K562 (cell line): ENCODE results near the gene SLC4A2. TPM values are rescaled to one million over a fixed set of nuclear protein-coding genes. Genes with fewer than 3 reads are reported as not detected.

ENCODE experiments used
- ATAC-seq: fragments of 200-7000 bp; cut with Tn5 transposase; 3 replicates; pipeline ENCODE4 v1.9.1; 2020; ENCODE audit warnings: moderate library complexity
- BruUV-seq: library from RNA; stranded (reverse); fragments of 400-500 nt; replicated peaks from 2 replicates; lab custom pipeline; 2021; lab: Mats Ljungman, UMichigan
- CTCF ChIA-PET: fragments of 300-600 bp; formaldehyde crosslinking; extraction: SDS; loops from one replicate; lab custom pipeline; 2021; ENCODE audit warnings: low intra/inter-chr PET ratio; lab: Yijun Ruan, JAX
- POLR2A ChIA-PET: fragments of 300-600, 350-650 bp; sonication (Branson Sonifier 250); formaldehyde crosslinking; extraction: SDS; loops from one replicate; lab custom pipeline; 2021; ENCODE audit warnings: antibody characterized with exemption, inconsistent platforms; lab: Yijun Ruan, JAX
- DNase-seq, 4 experiments: peaks; one replicate each; pipeline versions ENCODE4 v3.0.0 to v3.0.0-alpha.2; 2011 to 2018; ENCODE audit warnings: low spot score in 3 of 4, mixed read lengths in 3 of 4; ENCODE audit errors: extremely low read depth in 1 of 4
- FAIRE-seq: peaks from 2 replicates; lab custom pipeline; 2011; peaks lifted over from hg19 to GRCh38; lab: Jason Lieb, UNC
- H2AFZ ChIP-seq: 2 replicates; pipeline ENCODE4 v1.6.0; 2011; ENCODE audit warnings: low read depth, low read length, control low read depth, inconsistent platforms
- H3K27ac ChIP-seq: fragments of 200-600 bp; 3 replicates; pipeline ENCODE4 v1.8.0; 2011; ENCODE audit warnings: low read depth, mild to moderate bottlenecking, control low read depth, inconsistent platforms, low read length, moderate library complexity, mixed read lengths; ENCODE audit errors: extremely low read depth
- H3K27me3 ChIP-seq, 2 experiments: fragments of 300-600 bp in 1 of 2; 2 replicates in 1 of 2; 3 replicates in 1 of 2; pipeline versions ENCODE4 v1.6.0 to v1.8.0; 2011; ENCODE audit warnings: inconsistent platforms in 2 of 2, low read length in 2 of 2, mild to moderate bottlenecking in 1 of 2, mixed read lengths in 1 of 2, moderate library complexity in 1 of 2; ENCODE audit not compliant: control insufficient read depth in 2 of 2, insufficient read depth in 2 of 2
- H3K36me3 ChIP-seq: fragments of 300-600 bp; 3 replicates; pipeline ENCODE4 v1.8.0; 2011; ENCODE audit warnings: mild to moderate bottlenecking, low read length, inconsistent platforms; ENCODE audit not compliant: control insufficient read depth, insufficient read depth
- H3K4me1 ChIP-seq, 2 experiments: fragments of 200-600 bp in 1 of 2; replicated peaks in 1 of 2; 2 replicates in 1 of 2; 3 replicates in 1 of 2; pipeline versions ENCODE4 v1.5.1 to v1.8.0; 2011; ENCODE audit warnings: inconsistent platforms in 2 of 2, low read length in 2 of 2, mild to moderate bottlenecking in 1 of 2, mixed read lengths in 1 of 2, moderate library complexity in 1 of 2; ENCODE audit not compliant: control insufficient read depth in 2 of 2, insufficient read depth in 2 of 2
- H3K4me2 ChIP-seq: 2 replicates; pipeline ENCODE4 v1.6.1; 2011; ENCODE audit warnings: low read length, control low read depth, inconsistent platforms, mixed read lengths; ENCODE audit not compliant: insufficient read depth
- H3K4me3 ChIP-seq: fragments of 200-600 bp; sonication (generic), shearing (Covaris generic); 2 replicates; pipeline ENCODE4 v1.5.1; 2016; ENCODE audit warnings: control low read depth, inconsistent platforms
- H3K79me2 ChIP-seq: fragments of 200-600 bp; 3 replicates; pipeline ENCODE4 v1.8.0; 2011; ENCODE audit warnings: low read length, inconsistent platforms; ENCODE audit not compliant: control insufficient read depth, insufficient read depth
- H3K9ac ChIP-seq, 2 experiments: 2 replicates each; pipeline versions ENCODE4 v1.6.0 to v1.6.1; 2011; ENCODE audit warnings: low read depth in 2 of 2, low read length in 2 of 2, control low read depth in 1 of 2, inconsistent platforms in 1 of 2, mild to moderate bottlenecking in 1 of 2, mixed read lengths in 1 of 2; ENCODE audit not compliant: insufficient read depth in 1 of 2
- H3K9me1 ChIP-seq: one replicate; pipeline ENCODE4 v1.6.0; 2011; ENCODE audit warnings: inconsistent platforms, mild to moderate bottlenecking, low read length, moderate library complexity; ENCODE audit not compliant: control insufficient read depth, insufficient read depth
- H3K9me3 ChIP-seq: replicated peaks from 2 replicates; pipeline ENCODE4 v1.5.1; 2011; ENCODE audit warnings: low read depth, low read length, inconsistent platforms; ENCODE audit not compliant: control insufficient read depth, insufficient read depth
- H4K20me1 ChIP-seq: replicated peaks from 2 replicates; pipeline ENCODE4 v1.6.1; 2011; ENCODE audit warnings: low read length, inconsistent platforms, mixed read lengths; ENCODE audit not compliant: control insufficient read depth, insufficient read depth
- CBFA2T3 ChIP-seq: fragments of 450-650 bp; IDR thresholded peaks from 2 replicates; pipeline ENCODE4 v1.6.1; 2017
- DPF2 ChIP-seq: fragments of 450-650 bp; IDR thresholded peaks from 2 replicates; pipeline ENCODE4 v1.6.1; 2016
- FIP1L1 ChIP-seq: fragments of 200-400 bp; formaldehyde crosslinking; IDR thresholded peaks from 2 replicates; pipeline ENCODE4 v1.6.1; 2018; ENCODE audit warnings: mild to moderate bottlenecking, low read depth, low read length; ENCODE audit not compliant: poor library complexity, severe bottlenecking
- FOXP1 ChIP-seq: sonication (generic); formaldehyde crosslinking; IDR thresholded peaks from 2 replicates; pipeline ENCODE4 v1.8.0; 2022; ENCODE audit warnings: mild to moderate bottlenecking, missing genetic modification reagents
- NFIC ChIP-seq: fragments of 450-650 bp; IDR thresholded peaks from 2 replicates; pipeline ENCODE4 v1.6.1; 2017; ENCODE audit warnings: mild to moderate bottlenecking, inconsistent platforms
- PYGO2 ChIP-seq: fragments of 450-650 bp; IDR thresholded peaks from 2 replicates; pipeline ENCODE4 v1.6.1; 2016; ENCODE audit warnings: mild to moderate bottlenecking, missing genetic modification characterization, moderate library complexity, missing compliant biosample characterization
- WGBS: fragments of 100-300 bp; shearing (Covaris generic); methylation state at CpG from one replicate; pipeline ENCODE4 v1.1.6; 2016; ENCODE audit warnings: low coverage, mixed read lengths; ENCODE audit not compliant: insufficient coverage; ENCODE audit errors: missing lambda C conversion rate; 5-methylcytosine and 5-hydroxymethylcytosine counted together
- in situ Hi-C: fragments of 300-500 bp; cut with MboI; formaldehyde crosslinking; loops from 4 replicates; pipeline ENCODE4 v1.15.0; 2018; ENCODE audit warnings: inconsistent platforms, mixed read lengths
- intact Hi-C: fragments of 100-400 bp; cut with micrococcal nuclease; formaldehyde crosslinking; loops from 2 replicates; pipeline ENCODE4 v1.14.2; 2022
- polyA plus RNA-seq, 8 experiments: library from polyadenylated mRNA; depleted of rRNA in 4 of 8; stranded (reverse) in 5 of 8; unstranded in 3 of 8; fragments of >200 nt; fragmentation: Nextera tagmentation in 2 of 8; fragmentation: Illumina TruSeq in 1 of 8; extraction: Ambion mirVana in 2 of 8; extraction: Trizol in 1 of 8; gene quantifications; 2 replicates each; pipeline versions ENCODE4 v1.2.1 to v1.2.3, GENCODE V29; 2011 to 2014; ENCODE audit warnings: inconsistent platforms in 1 of 8, missing spikeins in 1 of 8
- total RNA-seq, 7 experiments: library from RNA; depleted of rRNA in 6 of 7; stranded (reverse); fragments of >200 nt in 6 of 7; fragmentation: Illumina TruSeq in 2 of 7; extraction: Trizol in 2 of 7; gene quantifications; 2 replicates each; pipeline versions ENCODE4 v1.2.1 to v1.2.3, GENCODE V29; 2011 to 2021; ENCODE audit warnings: low replicate concordance in 1 of 7
- TF ChIP-seq, protein P1 (sequence below): sonication (generic); formaldehyde crosslinking; IDR thresholded peaks from 2 replicates; pipeline ENCODE4 v1.8.0; 2022; ENCODE audit warnings: mild to moderate bottlenecking, missing genetic modification reagents
- TF ChIP-seq, protein P2 (sequence below): sonication (generic); formaldehyde crosslinking; IDR thresholded peaks from 2 replicates; pipeline ENCODE4 v1.8.1; 2023; ENCODE audit warnings: mild to moderate bottlenecking, missing genetic modification reagents

SLC4A2 gene
- total and polyA plus RNA-seq, 9 of the 15 experiments (the other 6 are each of a cell fraction or from before 2014, with no cell fraction given): 11.4 to 375 (median 130) TPM

DNA sequence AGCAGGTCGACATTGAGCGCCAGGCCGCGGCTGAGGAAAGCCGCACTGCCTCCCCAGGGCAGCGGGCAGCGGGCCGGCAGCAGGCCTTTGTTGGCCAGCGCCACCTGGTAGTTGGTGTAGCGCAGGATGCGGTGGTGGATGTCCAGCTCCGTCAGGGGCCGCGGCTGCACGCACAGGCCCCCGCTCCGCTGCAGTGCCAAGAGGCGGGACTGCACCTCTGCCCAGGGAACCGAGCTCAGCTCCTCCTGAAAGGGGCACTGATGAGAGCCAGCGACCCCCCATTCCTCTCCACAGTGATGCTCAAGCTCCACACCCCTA lies 40.3 kb upstream of the SLC4A2 start:
- WGBS: 96% methylated on average over 19 of the region's 20 CpGs
- BruUV-seq: no TSS peak
- H3K9me1 ChIP-seq: no peaks in the 10 kb centered on the region
- ChIA-PET POLR2A (interaction anchor here (0.5 to 14.3 kb wide), 7 partner anchors 10 to 89 kb away, joined by 3 to 146 read pairs (median 4); partner anchors contain the start of genes ABCB8 and FASTK), CTCF (interaction anchor here (1.6 kb wide), 1 partner anchor 11 kb away, joined by 5 read pairs; no protein-coding TSS in a partner anchor)
- no peak for FAIRE-seq
- H3K4me3 ChIP-seq: no peak overlapping the region
- H3K4me2 ChIP-seq: no peak overlapping the region
- H3K27ac ChIP-seq: no peak overlapping the region
- intact Hi-C loops (loop anchor here (10.0 kb wide), 1 partner anchor 156 kb away; no protein-coding TSS in a partner anchor), in situ Hi-C loops (no loop called here)
- H3K79me2 ChIP-seq: no peaks in the 10 kb centered on the region
- H3K27me3 ChIP-seq: no peaks in the 10 kb centered on the region; a peak in 1 of 5 replicates
- H2AFZ ChIP-seq: no peak overlapping the region
- no peaks in the 10 kb centered on the region for H4K20me1 ChIP-seq
- H3K4me1 ChIP-seq: peaks cover 21 to 70% of the 10 kb centered on the region in 2 experiments; a peak in 4 of 5 replicates
- H3K36me3 ChIP-seq: peaks cover 17% of the 10 kb centered on the region; the same call in 2 of the 3 replicates
- H3K9ac ChIP-seq: no peak overlapping the region
- no peaks in the 10 kb centered on the region for H3K9me3 ChIP-seq
- DNase-seq: no peak
- ATAC-seq: no peak
- TF ChIP-seq FOXP1 (CRISPR knock-in tag): 0 out of 2 replicates have a peak, but pooled peaks have one; percentile 24
- no peak for TF ChIP-seq DPF2
- TF ChIP-seq CBFA2T3: no peak
- TF ChIP-seq, protein P1, sequence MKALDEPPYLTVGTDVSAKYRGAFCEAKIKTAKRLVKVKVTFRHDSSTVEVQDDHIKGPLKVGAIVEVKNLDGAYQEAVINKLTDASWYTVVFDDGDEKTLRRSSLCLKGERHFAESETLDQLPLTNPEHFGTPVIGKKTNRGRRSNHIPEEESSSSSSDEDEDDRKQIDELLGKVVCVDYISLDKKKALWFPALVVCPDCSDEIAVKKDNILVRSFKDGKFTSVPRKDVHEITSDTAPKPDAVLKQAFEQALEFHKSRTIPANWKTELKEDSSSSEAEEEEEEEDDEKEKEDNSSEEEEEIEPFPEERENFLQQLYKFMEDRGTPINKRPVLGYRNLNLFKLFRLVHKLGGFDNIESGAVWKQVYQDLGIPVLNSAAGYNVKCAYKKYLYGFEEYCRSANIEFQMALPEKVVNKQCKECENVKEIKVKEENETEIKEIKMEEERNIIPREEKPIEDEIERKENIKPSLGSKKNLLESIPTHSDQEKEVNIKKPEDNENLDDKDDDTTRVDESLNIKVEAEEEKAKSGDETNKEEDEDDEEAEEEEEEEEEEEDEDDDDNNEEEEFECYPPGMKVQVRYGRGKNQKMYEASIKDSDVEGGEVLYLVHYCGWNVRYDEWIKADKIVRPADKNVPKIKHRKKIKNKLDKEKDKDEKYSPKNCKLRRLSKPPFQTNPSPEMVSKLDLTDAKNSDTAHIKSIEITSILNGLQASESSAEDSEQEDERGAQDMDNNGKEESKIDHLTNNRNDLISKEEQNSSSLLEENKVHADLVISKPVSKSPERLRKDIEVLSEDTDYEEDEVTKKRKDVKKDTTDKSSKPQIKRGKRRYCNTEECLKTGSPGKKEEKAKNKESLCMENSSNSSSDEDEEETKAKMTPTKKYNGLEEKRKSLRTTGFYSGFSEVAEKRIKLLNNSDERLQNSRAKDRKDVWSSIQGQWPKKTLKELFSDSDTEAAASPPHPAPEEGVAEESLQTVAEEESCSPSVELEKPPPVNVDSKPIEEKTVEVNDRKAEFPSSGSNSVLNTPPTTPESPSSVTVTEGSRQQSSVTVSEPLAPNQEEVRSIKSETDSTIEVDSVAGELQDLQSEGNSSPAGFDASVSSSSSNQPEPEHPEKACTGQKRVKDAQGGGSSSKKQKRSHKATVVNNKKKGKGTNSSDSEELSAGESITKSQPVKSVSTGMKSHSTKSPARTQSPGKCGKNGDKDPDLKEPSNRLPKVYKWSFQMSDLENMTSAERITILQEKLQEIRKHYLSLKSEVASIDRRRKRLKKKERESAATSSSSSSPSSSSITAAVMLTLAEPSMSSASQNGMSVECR (CRISPR knock-in tag): peak; percentile 56; the same call in 1 of the 2 replicates
- TF ChIP-seq, protein P2, sequence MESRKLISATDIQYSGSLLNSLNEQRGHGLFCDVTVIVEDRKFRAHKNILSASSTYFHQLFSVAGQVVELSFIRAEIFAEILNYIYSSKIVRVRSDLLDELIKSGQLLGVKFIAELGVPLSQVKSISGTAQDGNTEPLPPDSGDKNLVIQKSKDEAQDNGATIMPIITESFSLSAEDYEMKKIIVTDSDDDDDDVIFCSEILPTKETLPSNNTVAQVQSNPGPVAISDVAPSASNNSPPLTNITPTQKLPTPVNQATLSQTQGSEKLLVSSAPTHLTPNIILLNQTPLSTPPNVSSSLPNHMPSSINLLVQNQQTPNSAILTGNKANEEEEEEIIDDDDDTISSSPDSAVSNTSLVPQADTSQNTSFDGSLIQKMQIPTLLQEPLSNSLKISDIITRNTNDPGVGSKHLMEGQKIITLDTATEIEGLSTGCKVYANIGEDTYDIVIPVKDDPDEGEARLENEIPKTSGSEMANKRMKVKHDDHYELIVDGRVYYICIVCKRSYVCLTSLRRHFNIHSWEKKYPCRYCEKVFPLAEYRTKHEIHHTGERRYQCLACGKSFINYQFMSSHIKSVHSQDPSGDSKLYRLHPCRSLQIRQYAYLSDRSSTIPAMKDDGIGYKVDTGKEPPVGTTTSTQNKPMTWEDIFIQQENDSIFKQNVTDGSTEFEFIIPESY: peak; percentile 92
- no peak for TF ChIP-seq NFIC
- TF ChIP-seq PYGO2 (tag): no peak
- TF ChIP-seq FIP1L1: peak; percentile 1
- TF ChIP-seq, all 486 proteins: peak for 4
